Vagina (tissue), 2 donors: ENCODE results near the gene EXPH5.

Experiments
- CTCF ChIP-seq, 3 experiments: fragments of 450-650 bp in 2 of 3; fragments of 200-600 bp in 1 of 3; sonication (generic) in 1 of 3; IDR thresholded peaks; one replicate each; pipeline ENCODE4 v1.5.1; 2017 to 2019; ENCODE audit warnings: antibody characterized with exemption in 3 of 3, mild to moderate bottlenecking in 2 of 3, moderate library complexity in 2 of 3
- POLR2A ChIP-seq, 2 donors: fragments of 450-650 bp; IDR thresholded peaks; one replicate each; pipeline ENCODE4 v1.6.1; 2017; ENCODE audit warnings: antibody characterized with exemption in 2 of 2, mild to moderate bottlenecking in 2 of 2, moderate library complexity in 2 of 2
- POLR2AphosphoS5 ChIP-seq, 2 donors: sonication (generic); formaldehyde crosslinking; IDR thresholded peaks; one replicate each; pipeline ENCODE4 v1.9.0; 2017; ENCODE audit warnings: antibody characterized with exemption in 2 of 2, mild to moderate bottlenecking in 2 of 2, low read depth in 1 of 2; ENCODE audit not compliant: insufficient read depth in 1 of 2

DNA sequence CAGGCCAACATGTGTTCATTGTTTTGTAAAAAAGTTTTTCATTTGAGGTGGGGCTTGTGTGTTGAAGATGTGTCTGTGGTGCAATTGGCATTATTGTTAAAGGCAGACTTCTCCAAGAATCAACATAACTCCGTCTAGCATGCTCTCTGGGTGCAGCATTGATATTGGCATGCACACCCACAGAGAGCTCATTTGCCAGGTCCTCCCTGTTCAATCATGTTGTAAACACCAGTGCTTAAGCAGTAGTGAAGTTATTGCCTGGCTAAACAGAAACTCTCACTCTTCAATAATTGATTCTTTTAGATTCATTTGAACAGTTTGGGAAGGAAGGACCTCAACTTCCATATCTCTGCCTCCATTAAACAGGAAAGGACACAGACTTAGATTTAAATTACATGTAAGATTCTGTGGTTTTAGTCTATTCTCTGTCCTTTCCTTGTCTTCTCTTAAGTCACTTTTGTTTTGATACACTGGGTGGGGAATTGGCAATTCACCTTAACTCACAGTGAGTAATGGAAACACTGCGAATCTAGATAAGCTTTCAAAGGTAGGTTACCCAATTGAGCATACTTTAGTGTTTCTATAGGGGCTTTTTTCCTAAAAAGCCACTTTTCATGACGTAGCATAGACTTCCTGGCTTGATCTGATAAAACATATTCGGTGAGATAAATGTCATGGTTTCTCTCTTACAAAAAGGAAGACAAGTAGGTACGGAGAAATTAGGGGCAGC is 30.8 kb upstream of the EXPH5 start:
- TF ChIP-seq CTCF (IDR thresholded peaks at IDR 0.05) = no peak
- TF ChIP-seq POLR2AphosphoS5 (IDR thresholded peaks at IDR 0.05; ENCODE audit: insufficient read depth in 1 of 2, low read depth in 1 of 2) = no peak
- TF ChIP-seq POLR2A (IDR thresholded peaks at IDR 0.05) = no peak
